CD8-positive, alpha-beta memory T cell (primary cell): Measurements from ENCODE around the gene DISC1. TPM values are rescaled to one million over a fixed set of nuclear protein-coding genes. Genes with fewer than 3 reads are reported as not detected.
"Not testable (repeated sequence)": the region's sequence is repeated elsewhere in the genome, so short reads cannot be mapped to it uniquely, and the experiment has no call there.

ENCODE experiments used
- CTCF ChIA-PET: fragments of 350-600 bp; sonication (Branson Sonifier 250); formaldehyde crosslinking; loops from one replicate; lab custom pipeline; 2021; ENCODE audit warnings: antibody characterized with exemption; lab: Charles Lee
- POLR2A ChIA-PET: fragments of 350-600 bp; sonication (Branson Sonifier 250); formaldehyde crosslinking; loops from one replicate; lab custom pipeline; 2021; ENCODE audit warnings: antibody characterized with exemption; lab: Charles Lee
- DNase-seq, 5 donors: peaks; one replicate each; pipeline versions ENCODE4 v3.0.0 to v3.0.0-alpha.2; 2020 to 2022; ENCODE audit warnings: mixed read lengths in 1 of 5
- H3K27ac ChIP-seq: one replicate; pipeline ENCODE4 v1.7.0; 2013; ENCODE audit warnings: low read depth, mild to moderate bottlenecking, low read length, moderate library complexity
- H3K27me3 ChIP-seq: 2 replicates; pipeline ENCODE4 v1.7.0; 2013; ENCODE audit warnings: low read length, mild to moderate bottlenecking; ENCODE audit not compliant: insufficient read depth, poor library complexity, severe bottlenecking
- H3K36me3 ChIP-seq: 2 replicates; pipeline ENCODE4 v1.7.0; 2013; ENCODE audit warnings: mild to moderate bottlenecking, low read length, moderate library complexity; ENCODE audit not compliant: insufficient read depth
- H3K4me1 ChIP-seq: 2 replicates; pipeline ENCODE4 v1.7.0; 2013; ENCODE audit warnings: mild to moderate bottlenecking, low read length, moderate library complexity; ENCODE audit not compliant: insufficient read depth
- H3K4me3 ChIP-seq: 2 replicates; pipeline ENCODE4 v1.7.0; 2013; ENCODE audit warnings: mild to moderate bottlenecking, low read length
- H3K9me3 ChIP-seq: 2 replicates; pipeline ENCODE4 v1.7.0; 2013; ENCODE audit warnings: mild to moderate bottlenecking, low read length
- H3K27ac Mint-ChIP-seq, 8 donors: one replicate each; pipeline ENCODE4 v1.8.0; 2020 to 2021; ENCODE audit warnings: mixed read lengths in 8 of 8, mild to moderate bottlenecking in 6 of 8, inconsistent platforms in 3 of 8, moderate library complexity in 3 of 8
- H3K27me3 Mint-ChIP-seq, 2 donors: one replicate each; pipeline ENCODE4 v1.8.0; 2020 to 2021; ENCODE audit warnings: mixed read lengths in 2 of 2, mild to moderate bottlenecking in 1 of 2, moderate library complexity in 1 of 2
- H3K36me3 Mint-ChIP-seq, 3 donors: one replicate each; pipeline ENCODE4 v1.8.0; 2020 to 2021; ENCODE audit warnings: mixed read lengths in 3 of 3, inconsistent platforms in 1 of 3, mild to moderate bottlenecking in 1 of 3
- H3K4me1 Mint-ChIP-seq, 3 donors: one replicate each; pipeline ENCODE4 v1.8.0; 2020 to 2021; ENCODE audit warnings: mixed read lengths in 3 of 3, inconsistent platforms in 1 of 3, mild to moderate bottlenecking in 1 of 3
- H3K4me3 Mint-ChIP-seq, 7 donors: one replicate each; pipeline ENCODE4 v1.8.0; 2020 to 2021; ENCODE audit warnings: mixed read lengths in 7 of 7, mild to moderate bottlenecking in 6 of 7, moderate library complexity in 4 of 7, inconsistent platforms in 2 of 7
- H3K9me3 Mint-ChIP-seq, 5 donors: one replicate each; pipeline ENCODE4 v1.8.0; 2020 to 2022; ENCODE audit warnings: mixed read lengths in 5 of 5, mild to moderate bottlenecking in 3 of 5, moderate library complexity in 2 of 5, inconsistent platforms in 1 of 5
- polyA plus RNA-seq: library from polyadenylated mRNA; unstranded; fragments of 300-500 nt; fragmentation: Illumina TruSeq; gene quantifications from one replicate; pipeline ENCODE4 v1.2.3, GENCODE V29; 2021
- total RNA-seq, 2 experiments: library from RNA; stranded (reverse); gene quantifications; one replicate each; pipeline ENCODE4 v1.2.3, GENCODE V29; 2021

DISC1 gene
- total and polyA plus RNA-seq, 3 experiments from 2014 or later = 0.60 to 2.4 (median 1.0) TPM

DNA sequence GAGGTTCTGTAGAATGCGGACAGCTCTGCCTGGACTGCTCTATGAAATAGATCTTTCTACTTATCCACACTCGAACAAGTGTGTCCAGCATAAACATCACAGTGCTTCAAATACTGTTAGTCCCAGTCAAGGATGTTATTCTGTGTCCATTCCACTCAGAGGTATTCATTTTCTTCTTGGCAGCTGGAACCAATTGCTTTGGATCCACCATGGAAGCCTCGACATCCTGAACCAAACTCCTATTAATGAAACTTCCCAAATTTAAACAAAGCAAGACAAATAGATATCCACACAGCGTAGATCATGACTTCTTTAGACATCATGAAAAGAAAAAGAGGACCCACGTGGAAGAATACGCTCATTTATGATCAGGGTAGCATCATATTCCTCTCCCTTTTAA, 95.8 kb downstream of the DISC1 start:
- Histone ChIP-seq H3K9me3 (no peaks in the 10 kb centered on the region), H3K27ac (no peak overlapping the region), H3K4me3 (no peak overlapping the region), H3K27me3 (no peaks in the 10 kb centered on the region), H3K36me3 (no peaks in the 10 kb centered on the region), H3K4me1 (no peaks in the 10 kb centered on the region)
- DNase-seq = no peak
- H3K4me3 Mint-ChIP-seq = no peak overlapping the region
- H3K4me1 Mint-ChIP-seq = no peaks in the 10 kb centered on the region
- H3K27me3 Mint-ChIP-seq = peaks cover 0 to under 1% of the 10 kb centered on the region in 2 donors
- no peaks in the 10 kb centered on the region for H3K9me3 Mint-ChIP-seq
- ChIA-PET POLR2A (no interaction called here), CTCF (no interaction called here)
- no peak overlapping the region for H3K27ac Mint-ChIP-seq
- H3K36me3 Mint-ChIP-seq = peaks cover 0 to 15% (median 14%) of the 10 kb centered on the region in 3 donors

DNA sequence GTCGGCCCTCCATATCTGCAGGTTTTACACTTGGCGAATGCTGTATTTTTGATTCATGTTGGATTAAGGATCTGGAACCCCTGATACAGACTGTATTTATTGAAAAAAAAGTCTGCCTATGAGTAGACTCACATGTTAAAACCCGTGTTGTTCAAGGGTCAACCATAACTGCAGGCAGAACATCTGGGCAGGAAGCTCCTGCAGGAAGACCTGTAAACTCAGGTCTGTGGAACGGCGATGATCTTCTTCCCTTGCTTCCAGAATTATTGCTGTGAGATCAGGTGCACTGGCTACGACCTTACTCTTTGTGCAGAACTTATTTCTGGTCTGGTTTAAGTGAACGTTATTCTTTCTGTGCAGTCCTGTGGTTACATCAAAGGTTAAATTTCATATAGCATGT, 96.6 kb downstream of the DISC1 start:
- no peaks in the 10 kb centered on the region for H3K36me3 ChIP-seq
- Mint-ChIP-seq H3K27me3 (no peaks in the 10 kb centered on the region), H3K9me3 (no peaks in the 10 kb centered on the region), H3K4me3 (no peak overlapping the region), H3K36me3 (peaks cover 0 to 12% (median 9%) of the 10 kb centered on the region in 3 donors), H3K27ac (peak overlapping the region in 1 of 8 donors; percentile 55), H3K4me1 (no peaks in the 10 kb centered on the region)
- no peaks in the 10 kb centered on the region for H3K27me3 ChIP-seq
- DNase-seq = no peak
- no peaks in the 10 kb centered on the region for H3K9me3 ChIP-seq
- H3K4me1 ChIP-seq = no peaks in the 10 kb centered on the region
- no peak overlapping the region for H3K4me3 ChIP-seq
- ChIA-PET POLR2A (no interaction called here), CTCF (no interaction called here)
- no peak overlapping the region for H3K27ac ChIP-seq

DNA sequence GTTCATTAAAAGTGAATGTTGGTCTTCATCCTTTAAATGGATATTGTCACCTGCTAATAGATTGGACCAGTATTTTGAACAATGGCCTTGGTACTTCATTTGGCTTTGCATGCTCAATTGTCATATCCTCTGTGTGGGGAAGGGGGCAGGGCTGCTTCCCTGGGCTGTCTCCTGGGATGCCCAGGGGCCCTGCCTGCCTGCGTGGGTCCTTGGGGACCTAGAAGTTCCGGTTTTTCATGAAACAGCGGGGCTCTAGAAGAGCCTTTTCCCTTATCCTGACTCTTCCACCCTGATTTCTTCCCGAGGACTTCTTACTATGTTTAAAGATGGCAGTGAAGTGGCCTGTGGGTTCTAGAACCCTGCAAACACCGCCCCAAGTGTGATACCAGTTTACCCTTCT, 97.5 kb downstream of the DISC1 start:
- Mint-ChIP-seq H3K27ac (peak overlapping the region in 1 of 8 donors; percentile 58), H3K36me3 (peaks cover 0 to 10% (median 8%) of the 10 kb centered on the region in 3 donors), H3K27me3 (no peaks in the 10 kb centered on the region), H3K9me3 (no peaks in the 10 kb centered on the region), H3K4me3 (no peak overlapping the region), H3K4me1 (no peaks in the 10 kb centered on the region)
- H3K27ac ChIP-seq = no peak overlapping the region
- H3K36me3 ChIP-seq = no peaks in the 10 kb centered on the region
- H3K27me3 ChIP-seq = no peaks in the 10 kb centered on the region
- H3K9me3 ChIP-seq = no peaks in the 10 kb centered on the region
- H3K4me3 ChIP-seq = no peak overlapping the region
- ChIA-PET CTCF (no interaction called here), POLR2A (no interaction called here)
- H3K4me1 ChIP-seq = no peaks in the 10 kb centered on the region
- no peak for DNase-seq

DNA sequence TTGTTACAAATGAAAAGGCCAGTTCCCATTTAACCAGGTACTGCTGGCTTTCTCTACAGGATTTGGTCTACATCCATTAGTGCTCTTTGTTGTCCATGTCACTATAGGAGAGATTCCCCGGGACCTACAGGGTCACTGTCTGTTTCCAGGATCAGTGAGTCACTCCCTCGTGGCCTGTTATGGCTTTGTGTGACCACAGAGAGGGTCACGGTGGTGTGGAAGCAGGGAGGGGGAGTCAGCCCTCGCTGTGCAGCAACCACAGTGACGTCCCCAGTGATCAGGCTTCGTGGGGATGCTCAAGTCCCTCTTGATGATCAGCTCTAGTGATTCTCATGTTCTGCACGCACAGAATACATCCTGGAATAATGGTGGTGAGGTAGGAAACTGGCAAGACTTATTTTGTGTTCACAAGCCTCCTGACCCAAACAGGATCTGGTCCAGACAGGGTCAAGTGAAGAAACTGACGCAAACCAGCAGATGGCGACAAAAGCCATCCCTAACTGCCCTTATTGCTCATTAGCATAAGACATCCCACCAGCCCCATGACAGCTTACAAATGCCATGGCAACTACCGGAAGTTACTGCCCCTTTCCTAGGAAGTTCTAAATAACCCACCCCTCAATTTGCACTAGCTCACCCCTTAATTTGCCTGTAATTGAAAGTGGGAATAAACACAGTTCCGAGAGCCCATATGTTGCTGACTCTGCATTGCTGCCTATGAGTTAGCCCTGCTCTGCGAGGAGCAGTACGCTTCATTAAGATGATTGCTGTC, 98.5 kb downstream of the DISC1 start:
- no peak for DNase-seq
- ChIA-PET POLR2A (no interaction called here), CTCF (no interaction called here)
- Histone ChIP-seq H3K4me1 (no peaks in the 10 kb centered on the region), H3K9me3 (no peaks in the 10 kb centered on the region), H3K27me3 (no peaks in the 10 kb centered on the region), H3K36me3 (no peaks in the 10 kb centered on the region), H3K4me3 (no peak overlapping the region), H3K27ac (no peak overlapping the region)
- Mint-ChIP-seq H3K27me3 (no peaks in the 10 kb centered on the region), H3K4me3 (no peak overlapping the region), H3K27ac (peak overlapping the region in 1 of 8 donors; percentile 75), H3K9me3 (no peaks in the 10 kb centered on the region), H3K36me3 (peaks cover 0 to 10% (median 4%) of the 10 kb centered on the region in 3 donors), H3K4me1 (no peaks in the 10 kb centered on the region)

DNA sequence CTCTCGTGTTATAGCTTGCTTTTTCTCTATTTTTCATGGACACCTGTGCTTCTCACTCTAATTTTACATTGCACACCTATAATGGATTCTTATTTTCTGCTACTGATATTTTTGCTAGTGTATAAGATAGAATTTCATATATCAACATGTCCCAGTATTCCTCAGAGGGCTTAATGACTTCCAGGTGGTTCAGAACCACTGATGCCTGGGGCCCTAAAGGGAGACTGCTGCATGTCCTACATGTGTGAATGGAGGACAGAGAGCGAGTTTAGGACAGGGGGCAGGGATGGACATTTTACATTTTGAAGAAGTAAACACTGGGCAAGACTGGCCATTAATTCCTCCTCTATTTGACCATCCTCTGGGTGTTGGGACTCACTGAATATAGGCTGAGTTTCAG, 100.6 kb downstream of the DISC1 start:
- Histone ChIP-seq H3K4me3 (no peak overlapping the region), H3K27me3 (no peaks in the 10 kb centered on the region), H3K27ac (no peak overlapping the region), H3K9me3 (no peaks in the 10 kb centered on the region), H3K36me3 (no peaks in the 10 kb centered on the region), H3K4me1 (no peaks in the 10 kb centered on the region)
- ChIA-PET POLR2A (no interaction called here), CTCF (no interaction called here)
- peaks cover 0 to 7% (median 4%) of the 10 kb centered on the region in 3 donors for H3K36me3 Mint-ChIP-seq
- no peak overlapping the region for H3K27ac Mint-ChIP-seq
- no peaks in the 10 kb centered on the region for H3K9me3 Mint-ChIP-seq
- H3K4me3 Mint-ChIP-seq = no peak overlapping the region
- H3K4me1 Mint-ChIP-seq = no peaks in the 10 kb centered on the region
- DNase-seq = no peak
- H3K27me3 Mint-ChIP-seq = peaks cover 0 to 1% of the 10 kb centered on the region in 2 donors

DNA sequence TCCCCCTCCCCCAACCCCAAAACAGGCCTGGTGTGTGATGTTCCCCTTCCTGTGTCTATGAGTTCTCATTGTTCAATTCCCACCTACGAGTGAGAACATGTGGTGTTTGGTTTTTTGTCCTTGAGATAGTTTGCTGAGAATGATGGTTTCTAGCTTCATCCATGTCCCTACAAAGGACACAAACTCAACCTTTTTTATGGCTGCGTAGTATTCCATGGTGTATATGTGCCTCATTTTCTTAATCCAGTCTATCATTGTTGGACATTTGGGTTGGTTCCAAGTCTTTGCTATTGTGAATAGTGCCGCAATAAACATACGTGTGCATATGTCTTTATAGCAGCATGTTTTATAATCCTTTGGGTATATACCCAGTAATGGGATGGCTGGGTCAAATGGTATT, 102.4 kb downstream of the DISC1 start:
- DNase-seq, H3K27me3 ChIP-seq, H3K27me3 Mint-ChIP-seq, H3K9me3 ChIP-seq, H3K4me3 Mint-ChIP-seq, H3K27ac ChIP-seq, H3K9me3 Mint-ChIP-seq, H3K27ac Mint-ChIP-seq, CTCF ChIA-PET, H3K4me1 Mint-ChIP-seq, H3K36me3 ChIP-seq, H3K4me3 ChIP-seq, POLR2A ChIA-PET, H3K4me1 ChIP-seq, H3K36me3 Mint-ChIP-seq: not testable (repeated sequence)

DNA sequence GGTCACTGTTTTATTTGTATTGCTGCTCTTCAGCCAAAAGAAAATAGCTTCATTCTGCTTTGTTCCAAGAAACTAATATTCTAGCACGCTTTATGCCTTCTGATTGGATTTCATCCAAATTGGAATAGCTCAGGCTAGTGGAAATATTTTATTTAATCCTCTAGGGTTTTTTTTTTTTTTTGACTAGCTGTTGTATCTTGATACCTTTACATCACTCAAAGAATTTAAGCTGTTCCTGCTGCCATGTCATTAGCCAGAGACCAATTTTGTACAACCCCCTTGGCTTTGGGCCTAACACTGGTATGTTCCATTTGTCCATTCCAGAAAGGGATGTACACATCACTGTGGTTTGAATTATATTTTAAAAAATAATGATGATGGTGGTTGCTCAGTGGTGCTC, 103.0 kb downstream of the DISC1 start:
- Mint-ChIP-seq H3K9me3 (no peaks in the 10 kb centered on the region), H3K36me3 (peaks cover 0 to 4% (median 2%) of the 10 kb centered on the region in 3 donors), H3K27me3 (peaks cover 0 to 1% of the 10 kb centered on the region in 2 donors), H3K27ac (no peak overlapping the region), H3K4me3 (no peak overlapping the region), H3K4me1 (no peaks in the 10 kb centered on the region)
- Histone ChIP-seq H3K4me3 (no peak overlapping the region), H3K27me3 (no peaks in the 10 kb centered on the region), H3K36me3 (no peaks in the 10 kb centered on the region), H3K27ac (no peak overlapping the region), H3K4me1 (no peaks in the 10 kb centered on the region), H3K9me3 (no peaks in the 10 kb centered on the region)
- POLR2A ChIA-PET = no interaction called here
- CTCF ChIA-PET = no interaction called here
- DNase-seq = no peak

DNA sequence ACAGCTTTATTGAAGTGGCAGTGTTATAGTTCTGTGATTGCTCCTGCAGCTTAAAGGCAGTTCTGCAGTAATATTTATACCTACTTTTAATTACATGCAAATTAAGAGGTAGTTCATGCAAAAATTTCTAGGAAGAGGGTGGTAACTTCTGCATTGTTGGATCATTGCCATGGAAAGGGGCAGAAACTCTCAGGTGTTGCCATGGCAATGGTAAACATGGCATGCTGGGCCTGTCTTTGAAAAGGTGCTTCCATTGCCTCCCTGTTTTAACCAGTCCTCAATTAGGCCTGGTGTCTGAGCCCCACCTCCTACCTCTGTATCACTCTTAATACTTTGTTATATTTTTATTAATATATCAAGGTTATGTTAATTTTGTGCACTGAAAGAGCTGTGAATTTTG, 104.7 kb downstream of the DISC1 start:
- CTCF ChIA-PET = no interaction called here
- peak overlapping the region in 1 of 8 donors; percentile 24 for H3K27ac Mint-ChIP-seq

More for the DNA sequence above, 104.7 kb downstream of the DISC1 start:
- no peaks in the 10 kb centered on the region for H3K4me1 ChIP-seq
- DNase-seq = no peak
- no peaks in the 10 kb centered on the region for H3K4me1 Mint-ChIP-seq
- no peaks in the 10 kb centered on the region for H3K9me3 Mint-ChIP-seq
- peaks cover 0 to 4% (median 2%) of the 10 kb centered on the region in 3 donors for H3K36me3 Mint-ChIP-seq
- H3K27ac ChIP-seq = no peak overlapping the region
- peaks cover 0 to 1% of the 10 kb centered on the region in 2 donors for H3K27me3 Mint-ChIP-seq
- no peaks in the 10 kb centered on the region for H3K27me3 ChIP-seq
- POLR2A ChIA-PET = no interaction called here
- H3K36me3 ChIP-seq = no peaks in the 10 kb centered on the region
- H3K4me3 Mint-ChIP-seq = no peak overlapping the region
- H3K4me3 ChIP-seq = no peak overlapping the region
- no peaks in the 10 kb centered on the region for H3K9me3 ChIP-seq
